ENCODE measurements around the gene ZBTB40.

Gene ZBTB40

GRCh38 chr1:22567994-22568393 is 116.3 kb downstream of the ZBTB40 start:
- Histone ChIP-seq H3K9me3 (ENCODE audit: control insufficient read depth, insufficient read depth, low read depth, low read length) (no peaks in the 10 kb centered on the region), H3K4me1 (ENCODE audit: control insufficient read depth, insufficient read depth, low read length) (no peaks in the 10 kb centered on the region), H3K27ac (ENCODE audit: extremely low read depth, low read depth, low read length) (no peak overlapping the region), H3K4me3 (ENCODE audit: low read depth, low read length) (no peak overlapping the region), H3K36me3 (ENCODE audit: control insufficient read depth in 2 of 2, insufficient read depth in 1 of 2, low read length in 2 of 2) (no peaks in the 10 kb centered on the region)
- no peak for TF ChIP-seq KLF7 (tag by site-specific recombination; IDR thresholded peaks at IDR 0.05; ENCODE audit: borderline replicate concordance)
- TF ChIP-seq ZBTB17 (tag by site-specific recombination; IDR thresholded peaks at IDR 0.05), result no peak
- no peak for TF ChIP-seq ZNF521 (tag by site-specific recombination; IDR thresholded peaks at IDR 0.05)
- no peak for TF ChIP-seq ZNF175 (tag by site-specific recombination; IDR thresholded peaks at IDR 0.05)
- no peak for TF ChIP-seq ZNF24 (tag by site-specific recombination; IDR thresholded peaks at IDR 0.05)
- no peak for TF ChIP-seq ZNF394 (tag by site-specific recombination; IDR thresholded peaks at IDR 0.05; ENCODE audit: borderline replicate concordance)
- no peak for TF ChIP-seq ZNF664 (tag by site-specific recombination; IDR thresholded peaks at IDR 0.05)
- TF ChIP-seq KLF1 (tag by site-specific recombination; IDR thresholded peaks at IDR 0.05), result no peak
- TF ChIP-seq ZBTB20 (tag by site-specific recombination; IDR thresholded peaks at IDR 0.05), result no peak
- TF ChIP-seq, protein P1, sequence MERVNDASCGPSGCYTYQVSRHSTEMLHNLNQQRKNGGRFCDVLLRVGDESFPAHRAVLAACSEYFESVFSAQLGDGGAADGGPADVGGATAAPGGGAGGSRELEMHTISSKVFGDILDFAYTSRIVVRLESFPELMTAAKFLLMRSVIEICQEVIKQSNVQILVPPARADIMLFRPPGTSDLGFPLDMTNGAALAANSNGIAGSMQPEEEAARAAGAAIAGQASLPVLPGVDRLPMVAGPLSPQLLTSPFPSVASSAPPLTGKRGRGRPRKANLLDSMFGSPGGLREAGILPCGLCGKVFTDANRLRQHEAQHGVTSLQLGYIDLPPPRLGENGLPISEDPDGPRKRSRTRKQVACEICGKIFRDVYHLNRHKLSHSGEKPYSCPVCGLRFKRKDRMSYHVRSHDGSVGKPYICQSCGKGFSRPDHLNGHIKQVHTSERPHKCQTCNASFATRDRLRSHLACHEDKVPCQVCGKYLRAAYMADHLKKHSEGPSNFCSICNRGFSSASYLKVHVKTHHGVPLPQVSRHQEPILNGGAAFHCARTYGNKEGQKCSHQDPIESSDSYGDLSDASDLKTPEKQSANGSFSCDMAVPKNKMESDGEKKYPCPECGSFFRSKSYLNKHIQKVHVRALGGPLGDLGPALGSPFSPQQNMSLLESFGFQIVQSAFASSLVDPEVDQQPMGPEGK (tag by site-specific recombination; IDR thresholded peaks at IDR 0.05), result no peak
- no peak for TF ChIP-seq ZIC2 (tag by site-specific recombination; IDR thresholded peaks at IDR 0.05)
- TF ChIP-seq ZNF114 (tag by site-specific recombination; IDR thresholded peaks at IDR 0.05), result no peak
- TF ChIP-seq MEIS1 (CRISPR knock-in tag; IDR thresholded peaks at IDR 0.05; ENCODE audit: borderline replicate concordance), result no peak
- TF ChIP-seq ZNF658 (tag by site-specific recombination; IDR thresholded peaks at IDR 0.05), result no peak
- TF ChIP-seq, protein P2, sequence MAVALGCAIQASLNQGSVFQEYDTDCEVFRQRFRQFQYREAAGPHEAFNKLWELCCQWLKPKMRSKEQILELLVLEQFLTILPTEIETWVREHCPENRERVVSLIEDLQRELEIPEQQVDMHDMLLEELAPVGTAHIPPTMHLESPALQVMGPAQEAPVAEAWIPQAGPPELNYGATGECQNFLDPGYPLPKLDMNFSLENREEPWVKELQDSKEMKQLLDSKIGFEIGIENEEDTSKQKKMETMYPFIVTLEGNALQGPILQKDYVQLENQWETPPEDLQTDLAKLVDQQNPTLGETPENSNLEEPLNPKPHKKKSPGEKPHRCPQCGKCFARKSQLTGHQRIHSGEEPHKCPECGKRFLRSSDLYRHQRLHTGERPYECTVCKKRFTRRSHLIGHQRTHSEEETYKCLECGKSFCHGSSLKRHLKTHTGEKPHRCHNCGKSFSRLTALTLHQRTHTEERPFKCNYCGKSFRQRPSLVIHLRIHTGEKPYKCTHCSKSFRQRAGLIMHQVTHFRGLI (tag by site-specific recombination; IDR thresholded peaks at IDR 0.05), result no peak
- TF ChIP-seq TRIM28 (IDR thresholded peaks at IDR 0.05; ENCODE audit: borderline replicate concordance, low read length), result no peak
- ChIA-PET POLR2A (no interaction called here), CTCF (no interaction called here)

DNA sequence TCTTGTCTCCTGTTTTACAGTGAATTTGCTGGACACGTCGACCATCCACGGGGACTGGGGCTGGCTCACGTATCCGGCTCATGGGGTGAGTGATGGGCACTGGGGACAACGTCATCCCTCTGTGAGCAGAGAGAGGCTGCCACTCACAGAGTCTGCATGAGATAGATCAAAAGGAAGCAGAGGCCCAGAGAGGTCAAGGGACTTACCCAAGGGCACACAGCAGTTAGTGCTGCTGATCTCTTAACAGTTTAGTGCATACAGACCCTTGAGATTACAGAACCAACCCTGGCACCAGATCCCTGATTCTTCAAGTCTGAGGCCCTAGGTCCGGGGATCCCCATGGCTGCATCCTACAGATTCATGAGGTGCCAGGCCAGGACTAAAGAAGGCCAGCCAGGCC is 117.6 kb downstream of the ZBTB40 start:
- Histone ChIP-seq H3K9me3 (ENCODE audit: control insufficient read depth, insufficient read depth, low read depth, low read length) (no peaks in the 10 kb centered on the region), H3K27ac (ENCODE audit: extremely low read depth, low read depth, low read length) (no peak overlapping the region), H3K4me1 (ENCODE audit: control insufficient read depth, insufficient read depth, low read length) (no peaks in the 10 kb centered on the region), H3K36me3 (ENCODE audit: control insufficient read depth in 2 of 2, insufficient read depth in 1 of 2, low read length in 2 of 2) (no peaks in the 10 kb centered on the region), H3K4me3 (ENCODE audit: low read depth, low read length) (no peak overlapping the region)
- TF ChIP-seq ZNF768 (tag by site-specific recombination; IDR thresholded peaks at IDR 0.05), result peak; percentile 87
- no peak for TF ChIP-seq ZNF157 (tag by site-specific recombination; IDR thresholded peaks at IDR 0.05)
- ChIA-PET CTCF (no interaction called here), POLR2A (no interaction called here)

DNA sequence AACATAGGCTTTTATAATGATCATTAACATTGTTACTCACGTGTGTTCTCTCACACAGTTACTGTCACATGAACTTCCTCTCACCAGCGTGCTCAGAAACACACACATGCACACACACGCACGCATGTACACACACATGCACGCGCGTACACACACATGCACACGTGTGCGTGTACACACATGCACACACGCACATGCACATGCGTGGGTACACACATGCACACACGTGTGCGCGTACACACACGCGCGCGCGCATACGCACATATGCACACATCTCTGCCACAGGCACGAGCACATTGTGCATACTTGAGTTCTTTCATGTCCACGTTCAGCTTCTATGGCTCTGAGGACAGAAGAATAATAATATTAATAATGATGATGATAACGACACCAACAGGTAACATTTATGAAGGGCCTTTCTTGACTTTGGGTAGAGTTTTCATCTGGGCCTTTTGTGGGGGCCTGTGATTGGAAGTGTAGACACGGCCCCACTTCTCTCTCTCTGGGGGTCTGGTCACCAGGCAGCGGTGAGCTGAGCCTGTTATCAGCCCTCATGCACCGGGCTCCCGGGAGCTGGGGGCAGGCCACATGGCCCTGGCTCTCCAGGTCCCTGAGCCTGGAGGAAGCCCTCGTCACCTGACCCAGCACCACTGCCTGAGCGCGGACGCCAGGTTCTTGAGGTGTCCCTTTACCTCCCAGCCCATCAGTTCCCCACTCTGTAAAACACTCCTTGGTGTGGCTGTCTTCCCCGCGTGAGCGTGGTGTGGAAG is 118.7 kb downstream of the ZBTB40 start:
- no peak overlapping the region for H3K27ac ChIP-seq (ENCODE audit: extremely low read depth, low read depth, low read length)
- TF ChIP-seq ZSCAN4 (tag by site-specific recombination; IDR thresholded peaks at IDR 0.05) (0 out of 2 replicates have a peak, but pooled peaks have one; percentile 13), GFI1B (tag by site-specific recombination; IDR thresholded peaks at IDR 0.05) (no peak), MEIS1 (CRISPR knock-in tag; IDR thresholded peaks at IDR 0.05; ENCODE audit: borderline replicate concordance) (no peak)
- H3K9me3 ChIP-seq (ENCODE audit: control insufficient read depth, insufficient read depth, low read depth, low read length), result no peaks in the 10 kb centered on the region
- ChIA-PET CTCF (no interaction called here), POLR2A (no interaction called here)
- H3K4me1 ChIP-seq (ENCODE audit: control insufficient read depth, insufficient read depth, low read length), result no peaks in the 10 kb centered on the region
- no peak overlapping the region for H3K4me3 ChIP-seq (ENCODE audit: low read depth, low read length)
- H3K36me3 ChIP-seq (ENCODE audit: control insufficient read depth in 2 of 2, insufficient read depth in 1 of 2, low read length in 2 of 2), result no peaks in the 10 kb centered on the region
